HCT116 (cell line): ENCODE data around the gene SLC6A3. TPM values are rescaled to one million over a fixed set of nuclear protein-coding genes. Genes with fewer than 3 reads are reported as not detected.

Experiments
- ATAC-seq: fragments of 200-7000 bp; cut with Tn5 transposase; 2 replicates; pipeline ENCODE4 v1.9.1; 2020; ENCODE audit warnings: mild to moderate bottlenecking, moderate library complexity
- BruUV-seq: library from RNA; stranded (reverse); fragments of 400-500 nt; replicated peaks from 2 replicates; lab custom pipeline; 2021; lab: Mats Ljungman, UMichigan
- CTCF ChIA-PET: fragments of 300-600 bp; sonication (Branson Sonifier 250); formaldehyde crosslinking; loops from one replicate; lab custom pipeline; 2021; ENCODE audit warnings: antibody characterized with exemption; lab: Charles Lee
- POLR2A ChIA-PET: fragments of 300-600, 350-600 bp; sonication (Branson Sonifier 250); formaldehyde crosslinking; loops from one replicate; lab custom pipeline; 2021; ENCODE audit warnings: antibody characterized with exemption; lab: Charles Lee
- RAD21 ChIA-PET, 2 experiments: fragments of 300-600 bp; sonication (Branson Sonifier 250); formaldehyde crosslinking; loops; one replicate each; lab custom pipeline; 2023; ENCODE audit warnings: low total read pairs in 2 of 2; ENCODE audit not compliant: uncharacterized antibody in 2 of 2, unreplicated experiment in 2 of 2, low non-redundant PET in 1 of 2; lab: Charles Lee
- DNase-seq: peaks from one replicate; pipeline ENCODE4 v3.0.0-alpha.2; 2010; ENCODE audit warnings: low read depth, low spot score
- H2AFZ ChIP-seq: fragments of 200-600 bp; shearing (Covaris generic), sonication (generic); 2 replicates; pipeline ENCODE4 v1.6.1; 2017; ENCODE audit warnings: low read depth, mixed run types, mixed read lengths, antibody characterized with exemption, low read length; ENCODE audit not compliant: poor library complexity, severe bottlenecking
- H3K27ac ChIP-seq: 2 replicates; pipeline ENCODE4 v1.5.1; 2012; ENCODE audit warnings: low read depth, low read length
- H3K27me3 ChIP-seq: fragments of 200-600 bp; sonication (generic); 2 replicates; pipeline ENCODE4 v1.6.1; 2016; ENCODE audit warnings: mixed run types, low read length, mixed read lengths; ENCODE audit not compliant: insufficient read depth
- H3K36me3 ChIP-seq, 2 experiments: fragments of 200-500 bp in 1 of 2; fragments of 200-600 bp in 1 of 2; sonication (Bioruptor generic) in 1 of 2; sonication (generic) in 1 of 2; 2 replicates each; pipeline versions ENCODE4 v1.5.1 to v1.6.1; 2014 to 2016; ENCODE audit warnings: low read length in 2 of 2, inconsistent platforms in 1 of 2, mixed read lengths in 1 of 2, mixed run types in 1 of 2; ENCODE audit not compliant: insufficient read depth in 2 of 2, control insufficient read depth in 1 of 2
- H3K4me1 ChIP-seq, 2 experiments: fragments of 200-600 bp in 1 of 2; sonication (generic) in 1 of 2; 2 replicates each; pipeline versions ENCODE4 v1.5.1 to v1.6.1; 2012 to 2017; ENCODE audit warnings: low read length in 2 of 2, inconsistent platforms in 1 of 2, mild to moderate bottlenecking in 1 of 2, mixed read lengths in 1 of 2, mixed run types in 1 of 2, moderate library complexity in 1 of 2; ENCODE audit not compliant: insufficient read depth in 2 of 2, control insufficient read depth in 1 of 2
- H3K4me2 ChIP-seq: fragments of 200-600 bp; sonication (generic); 2 replicates; pipeline ENCODE4 v1.6.1; 2017; ENCODE audit warnings: mixed run types, low read length, mixed read lengths
- H3K4me3 ChIP-seq, 2 experiments: fragments of 200-600 bp in 1 of 2; sonication (generic) in 1 of 2; replicated peaks in 1 of 2; 2 replicates each; pipeline ENCODE4 v1.5.1; 2011 to 2016; ENCODE audit warnings: low read length in 2 of 2, control low read depth in 1 of 2, low read depth in 1 of 2, mild to moderate bottlenecking in 1 of 2, mixed read lengths in 1 of 2, mixed run types in 1 of 2
- H3K79me2 ChIP-seq: fragments of 200-600 bp; sonication (generic); 2 replicates; pipeline ENCODE4 v1.6.1; 2017; ENCODE audit warnings: mild to moderate bottlenecking, mixed run types, low read length, moderate library complexity, mixed read lengths; ENCODE audit not compliant: insufficient read depth
- H3K9ac ChIP-seq: fragments of 200-600 bp; sonication (generic); 2 replicates; pipeline ENCODE4 v1.6.1; 2016; ENCODE audit warnings: low read length, mixed read lengths
- H3K9me2 ChIP-seq: fragments of 200-600 bp; sonication (generic), shearing (Covaris generic); 2 replicates; pipeline ENCODE4 v1.6.1; 2017; ENCODE audit warnings: mixed run types, mild to moderate bottlenecking, moderate library complexity; ENCODE audit not compliant: insufficient read depth
- H3K9me3 ChIP-seq, 2 experiments: fragments of 200-500 bp in 1 of 2; fragments of 200-600 bp in 1 of 2; sonication (Bioruptor generic) in 1 of 2; sonication (generic) in 1 of 2; 2 replicates each; pipeline ENCODE4 v1.6.1; 2014 to 2017; ENCODE audit warnings: low read length in 2 of 2, mixed read lengths in 2 of 2, inconsistent platforms in 1 of 2, low read depth in 1 of 2, mild to moderate bottlenecking in 1 of 2, mixed run types in 1 of 2, moderate library complexity in 1 of 2; ENCODE audit not compliant: control insufficient read depth in 1 of 2, insufficient read depth in 1 of 2
- H4K20me1 ChIP-seq: fragments of 200-600 bp; sonication (generic), shearing (Covaris generic); 2 replicates; pipeline ENCODE4 v1.6.1; 2017; ENCODE audit warnings: mixed run types, mild to moderate bottlenecking, moderate library complexity; ENCODE audit not compliant: insufficient read depth
- ATF3 ChIP-seq: IDR thresholded peaks from 2 replicates; pipeline ENCODE4 v1.6.1; 2012
- CTCF ChIP-seq, 3 experiments: fragments of 200-600 bp in 1 of 3; sonication (generic) in 1 of 3; IDR thresholded peaks in 2 of 3; conservative IDR thresholded peaks in 1 of 3; 2 replicates each; pipeline ENCODE4 v1.5.1; 2012 to 2017; ENCODE audit warnings: low read depth in 2 of 3, low read length in 2 of 3, antibody characterized with exemption in 1 of 3, borderline replicate concordance in 1 of 3, control low read depth in 1 of 3, mild to moderate bottlenecking in 1 of 3, mixed read lengths in 1 of 3, mixed run types in 1 of 3, moderate library complexity in 1 of 3; ENCODE audit not compliant: insufficient read depth in 1 of 3
- EGR1 ChIP-seq: IDR thresholded peaks from 2 replicates; pipeline ENCODE4 v1.6.1; 2012; ENCODE audit warnings: low read depth
- EZH2 ChIP-seq: fragments of 200-600 bp; sonication (generic); IDR thresholded peaks from 2 replicates; pipeline ENCODE4 v1.6.1; 2017; ENCODE audit warnings: antibody characterized with exemption, mixed run types
- EZH2phosphoT487 ChIP-seq: fragments of 200-600 bp; IDR thresholded peaks from 2 replicates; pipeline ENCODE4 v1.6.1; 2018; ENCODE audit warnings: antibody characterized with exemption, borderline replicate concordance
- JUND ChIP-seq: IDR thresholded peaks from 2 replicates; pipeline ENCODE4 v1.6.1; 2012
- YY1 ChIP-seq: IDR thresholded peaks from 2 replicates; pipeline ENCODE4 v1.6.1; 2011; ENCODE audit warnings: low read length, low read depth, moderate library complexity, mild to moderate bottlenecking; ENCODE audit not compliant: insufficient replicate concordance; ENCODE audit errors: extremely low read depth
- intact Hi-C: fragments of 100-400 bp; cut with micrococcal nuclease; formaldehyde crosslinking; loops from 2 replicates; pipeline ENCODE4 v1.10.0; 2022
- total RNA-seq: library from RNA; stranded (reverse); gene quantifications from one replicate; pipeline ENCODE4 v1.2.1, GENCODE V29; 2021; ENCODE audit not compliant: unreplicated experiment
- TF ChIP-seq, protein P1 (sequence below): IDR thresholded peaks from 2 replicates; pipeline ENCODE4 v1.6.1; 2011; ENCODE audit warnings: mild to moderate bottlenecking, low read length, moderate library complexity; ENCODE audit not compliant: insufficient replicate concordance; ENCODE audit errors: extremely low read depth

SLC6A3 gene
- total RNA-seq, 1 experiment from 2014 or later = not detected

GRCh38 chr5:1442222-1443145, 2.8 kb downstream of the SLC6A3 start (continued):
- no peak for TF ChIP-seq EZH2

DNA sequence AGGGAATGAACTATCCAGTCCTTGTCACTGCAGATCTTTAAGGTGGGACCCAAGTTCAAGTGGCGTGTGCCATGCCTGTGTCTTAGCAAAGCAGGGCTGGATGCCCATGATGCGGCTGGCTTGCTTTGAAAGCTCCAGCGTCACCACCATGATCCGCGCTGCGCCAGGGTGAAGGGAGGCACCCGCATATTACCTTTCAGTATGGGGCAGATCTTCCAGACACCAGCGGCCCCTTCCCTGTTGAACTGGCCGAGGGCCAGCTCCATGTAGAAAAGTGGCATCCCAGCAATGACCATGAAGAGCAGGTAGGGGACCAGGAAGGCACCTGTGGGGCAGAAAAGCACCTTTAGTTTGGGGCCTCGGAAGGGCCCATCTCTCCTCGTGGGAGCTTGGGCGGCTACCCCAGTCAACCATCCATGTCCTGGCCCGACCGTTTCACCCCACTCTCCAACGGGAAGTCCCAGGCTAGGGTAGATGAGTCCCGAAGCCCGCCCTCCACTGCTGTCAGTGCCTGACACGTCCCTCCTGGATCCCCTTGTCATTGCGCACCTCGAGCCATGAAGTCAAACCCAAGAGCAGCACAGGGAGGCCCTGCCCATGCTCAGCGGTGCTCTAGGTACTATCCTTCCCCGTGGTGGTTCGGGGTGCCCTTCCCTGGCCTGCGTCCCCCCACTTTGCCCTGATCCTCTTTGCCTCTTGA, 3.9 kb downstream of the SLC6A3 start:
- ATAC-seq = no peak
- RAD21 ChIA-PET = no interaction called here
- peaks cover 5 to 10% of the 10 kb centered on the region in 2 experiments for H3K4me1 ChIP-seq
- no peaks in the 10 kb centered on the region for H3K79me2 ChIP-seq
- no peak overlapping the region for H3K27ac ChIP-seq
- no peak overlapping the region for H3K4me2 ChIP-seq
- no peak overlapping the region for H3K9ac ChIP-seq
- no peak for DNase-seq
- no TSS peak for BruUV-seq
- H3K9me2 ChIP-seq = no peaks in the 10 kb centered on the region
- no peaks in the 10 kb centered on the region for H3K27me3 ChIP-seq
- POLR2A ChIA-PET = no interaction called here
- no peak overlapping the region for H3K4me3 ChIP-seq
- no peaks in the 10 kb centered on the region for H3K36me3 ChIP-seq
- TF ChIP-seq CTCF (IDR thresholded peaks at IDR 0.05 in 2 of 3, conservative IDR thresholded peaks at IDR 0.05 in 1 of 3; ENCODE audit: borderline replicate concordance in 1 of 3, insufficient read depth in 1 of 3, low read depth in 2 of 3, low read length in 2 of 3) (no peak), ATF3 (no peak), YY1 (no peak), JUND (no peak), EZH2phosphoT487 (no peak), EGR1 (no peak)
- TF ChIP-seq, protein P1, sequence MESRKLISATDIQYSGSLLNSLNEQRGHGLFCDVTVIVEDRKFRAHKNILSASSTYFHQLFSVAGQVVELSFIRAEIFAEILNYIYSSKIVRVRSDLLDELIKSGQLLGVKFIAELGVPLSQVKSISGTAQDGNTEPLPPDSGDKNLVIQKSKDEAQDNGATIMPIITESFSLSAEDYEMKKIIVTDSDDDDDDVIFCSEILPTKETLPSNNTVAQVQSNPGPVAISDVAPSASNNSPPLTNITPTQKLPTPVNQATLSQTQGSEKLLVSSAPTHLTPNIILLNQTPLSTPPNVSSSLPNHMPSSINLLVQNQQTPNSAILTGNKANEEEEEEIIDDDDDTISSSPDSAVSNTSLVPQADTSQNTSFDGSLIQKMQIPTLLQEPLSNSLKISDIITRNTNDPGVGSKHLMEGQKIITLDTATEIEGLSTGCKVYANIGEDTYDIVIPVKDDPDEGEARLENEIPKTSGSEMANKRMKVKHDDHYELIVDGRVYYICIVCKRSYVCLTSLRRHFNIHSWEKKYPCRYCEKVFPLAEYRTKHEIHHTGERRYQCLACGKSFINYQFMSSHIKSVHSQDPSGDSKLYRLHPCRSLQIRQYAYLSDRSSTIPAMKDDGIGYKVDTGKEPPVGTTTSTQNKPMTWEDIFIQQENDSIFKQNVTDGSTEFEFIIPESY = no peak
- H2AFZ ChIP-seq = no peak overlapping the region
- CTCF ChIA-PET = no interaction called here
- no peaks in the 10 kb centered on the region for H3K9me3 ChIP-seq
- intact Hi-C loops = no loop called here
- H4K20me1 ChIP-seq = no peaks in the 10 kb centered on the region
